NCI-H2227 treated with DMSO at 0.1 percent for 48 hours (cell line): ENCODE data around the gene PABPC3.

Experiments used
- DNase-seq: peaks from one replicate; lab custom pipeline; 2025; lab: John Stamatoyannopoulos, UW

The PABPC3 gene

DNA sequence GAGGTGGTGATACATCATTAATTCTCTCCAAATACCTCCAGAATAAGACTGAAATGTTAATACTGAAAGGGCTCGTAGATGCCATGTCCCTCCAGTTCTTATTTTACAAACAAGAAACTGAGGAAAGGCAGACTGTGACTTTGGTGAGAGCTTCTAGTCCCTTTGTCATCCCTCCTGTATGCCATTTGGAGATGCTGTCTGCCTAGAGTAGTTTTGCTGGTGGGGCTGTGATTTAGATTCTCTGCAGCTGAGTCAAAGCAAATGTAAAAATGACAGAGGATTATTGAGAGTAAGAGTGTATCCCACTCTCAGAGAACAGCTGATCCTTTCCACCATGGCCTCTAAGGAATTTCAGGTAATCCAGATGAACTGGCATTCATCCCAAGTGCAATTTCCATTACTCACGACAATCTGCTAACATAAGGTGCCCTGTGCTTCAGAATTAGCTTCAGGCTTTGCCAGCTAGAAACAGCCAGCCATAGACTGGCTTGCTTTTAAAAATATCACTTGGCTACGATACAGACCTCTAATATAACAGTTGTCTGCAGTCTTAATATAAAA is 16.8 kb downstream of the PABPC3 start:
- DNase-seq = no peak

DNA sequence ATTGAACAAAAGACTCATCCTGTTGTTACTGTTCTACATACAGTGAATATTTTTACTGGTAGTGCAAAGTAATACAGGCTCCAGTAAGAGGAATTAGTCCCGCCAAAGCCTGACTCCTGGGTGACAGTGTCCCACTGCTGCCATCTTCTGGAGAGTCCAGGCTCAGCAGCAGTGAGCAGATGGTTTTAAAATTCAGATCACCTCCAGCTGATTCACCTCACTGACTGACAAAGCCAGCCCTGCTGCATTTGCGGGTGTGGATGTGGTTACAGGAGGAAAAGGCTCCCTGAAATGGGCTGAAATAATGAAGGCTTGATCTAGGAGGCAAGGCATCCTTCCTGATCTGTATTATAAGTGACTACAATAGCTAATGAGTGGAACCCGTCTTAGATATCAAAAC is 18.3 kb downstream of the PABPC3 start:
- peak; percentile 61 for DNase-seq

DNA sequence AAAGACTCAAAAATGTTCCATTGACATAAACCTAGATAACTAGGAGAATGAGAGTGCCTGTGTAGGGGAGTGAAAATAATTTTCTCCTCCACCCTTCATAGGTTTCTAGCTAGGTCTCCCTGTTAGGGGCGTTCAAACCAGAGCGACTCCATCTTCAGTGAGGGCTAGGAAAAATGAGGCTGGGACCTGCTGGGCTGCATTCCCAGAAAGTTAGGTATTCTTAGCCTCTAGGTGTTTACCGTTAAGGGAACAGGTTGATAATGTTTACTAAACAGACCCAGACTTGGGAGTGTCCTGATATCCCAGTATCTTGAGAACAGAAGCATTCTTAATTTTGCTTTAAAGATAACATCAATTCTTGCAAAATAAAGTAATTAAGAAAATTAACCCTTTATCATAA is 20.1 kb downstream of the PABPC3 start:
- DNase-seq = no peak

DNA sequence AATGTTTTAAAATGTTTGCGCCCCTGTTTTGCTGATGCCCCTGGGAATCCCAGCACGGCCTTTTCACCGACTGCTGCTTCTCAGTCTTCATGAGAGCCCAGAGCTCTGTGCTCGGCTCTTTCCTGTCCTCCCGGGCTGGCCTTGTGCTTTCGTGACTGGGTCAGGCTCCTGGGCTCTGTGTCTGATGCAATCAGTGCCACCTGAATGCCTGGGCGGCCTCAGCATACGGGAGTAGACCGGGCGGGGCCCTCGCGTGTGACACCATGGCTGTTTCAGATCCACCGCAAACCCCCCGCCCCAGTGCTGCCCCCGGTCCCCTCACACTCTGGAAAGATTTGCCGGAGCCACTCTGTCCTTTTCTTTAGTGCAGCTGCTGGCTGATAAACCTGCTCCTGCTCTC is 21.4 kb downstream of the PABPC3 start:
- DNase-seq = no peak

DNA sequence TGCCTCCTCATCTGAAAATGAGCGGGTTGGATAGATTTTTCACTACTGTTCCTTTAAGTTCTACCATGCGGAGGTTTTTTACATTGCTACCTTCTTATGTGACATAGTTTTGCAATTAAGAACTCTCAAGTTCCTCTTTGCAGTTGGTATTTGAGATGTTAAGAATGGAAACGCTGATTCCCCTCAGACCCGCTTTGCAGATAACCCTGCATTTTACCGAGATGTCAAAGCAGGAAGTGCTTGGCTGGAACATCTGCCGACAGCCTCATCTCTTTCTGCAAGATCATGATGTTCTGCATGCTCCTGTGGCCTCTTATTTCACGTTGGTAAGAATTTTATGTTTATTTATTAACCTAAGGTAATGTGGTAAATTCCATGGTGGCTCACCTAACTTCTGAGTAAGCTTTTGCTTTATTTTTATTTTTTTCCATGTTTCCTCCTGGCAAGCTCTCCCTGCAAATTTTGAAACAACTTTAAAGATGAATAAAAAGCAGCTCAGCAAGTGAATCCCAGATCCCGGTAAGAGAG is 22.5 kb downstream of the PABPC3 start:
- DNase-seq = no peak

DNA sequence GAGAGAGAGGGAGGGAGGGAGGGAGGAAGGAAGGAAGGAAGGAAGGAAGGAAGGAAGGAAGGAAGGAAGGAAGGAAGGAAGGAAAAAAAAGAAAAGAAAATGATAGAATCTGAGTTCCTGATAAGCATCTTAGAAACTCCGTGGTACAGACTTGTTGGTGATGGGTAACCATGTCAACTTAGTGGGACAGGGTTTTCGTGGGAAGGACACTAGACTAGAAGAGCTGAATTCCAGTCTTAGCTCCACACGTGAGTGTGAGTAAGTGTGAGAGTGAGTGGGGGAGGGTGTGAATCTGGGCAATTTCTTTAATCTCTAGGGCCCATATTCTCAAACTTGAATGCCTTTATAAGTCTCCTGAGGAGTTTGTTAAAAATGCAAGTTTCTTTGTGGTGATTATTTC is 35.0 kb downstream of the PABPC3 start:
- DNase-seq = no peak

DNA sequence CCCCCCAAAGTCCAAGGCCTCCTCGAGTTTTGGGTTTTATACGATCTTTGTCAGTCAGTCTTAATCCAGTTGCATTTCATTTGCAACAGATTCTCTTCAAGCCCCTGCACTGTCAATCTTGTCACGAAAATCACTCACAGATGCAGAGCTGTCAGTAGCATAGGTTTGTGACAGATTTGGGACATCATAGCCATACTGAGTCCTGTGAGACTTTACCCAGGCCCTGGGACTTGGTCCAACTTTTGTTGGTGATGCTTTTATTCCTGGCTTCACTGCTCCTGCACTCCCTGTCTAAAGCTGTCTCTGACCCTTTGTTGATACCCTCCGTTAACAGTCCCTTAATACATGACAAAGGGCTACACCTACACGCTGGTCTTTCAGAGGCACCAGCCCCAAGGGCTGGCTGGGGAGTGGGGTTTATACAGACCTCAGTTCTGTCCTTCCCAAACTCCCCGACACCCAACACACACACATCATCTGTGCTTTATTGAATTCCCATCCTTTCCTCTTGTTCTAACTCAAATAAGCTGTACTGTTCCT is 36.0 kb downstream of the PABPC3 start:
- DNase-seq = no peak

DNA sequence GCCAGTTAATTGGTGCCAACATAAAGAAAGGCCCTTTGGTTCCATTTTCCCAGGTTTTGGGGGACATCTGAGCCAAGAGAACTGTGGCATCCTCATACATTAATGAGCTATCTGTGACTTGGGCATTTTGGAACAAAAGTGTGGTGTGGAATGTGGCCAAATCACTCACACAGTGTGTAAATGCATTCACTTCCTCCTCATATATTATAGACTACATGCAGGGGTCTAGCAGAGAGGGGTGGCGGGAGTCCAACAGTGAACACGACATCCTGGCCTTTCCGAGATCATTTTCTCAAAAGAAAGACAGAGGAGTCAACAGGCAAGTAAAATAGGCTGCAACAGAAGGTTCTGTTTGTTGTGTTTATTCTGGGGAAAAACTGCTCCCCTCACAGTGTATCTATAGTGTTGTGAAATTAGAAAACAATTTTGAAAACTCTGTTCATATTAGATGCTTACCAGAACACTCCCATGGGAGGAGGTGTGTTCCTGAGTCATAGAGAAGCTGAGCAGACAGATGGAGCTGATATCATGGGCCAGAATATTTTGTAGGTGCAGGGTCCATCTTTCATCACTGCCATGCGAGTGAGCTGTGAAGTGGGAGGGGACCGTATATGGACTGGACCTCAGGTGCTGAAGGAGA is 36.9 kb downstream of the PABPC3 start:
- DNase-seq = no peak

DNA sequence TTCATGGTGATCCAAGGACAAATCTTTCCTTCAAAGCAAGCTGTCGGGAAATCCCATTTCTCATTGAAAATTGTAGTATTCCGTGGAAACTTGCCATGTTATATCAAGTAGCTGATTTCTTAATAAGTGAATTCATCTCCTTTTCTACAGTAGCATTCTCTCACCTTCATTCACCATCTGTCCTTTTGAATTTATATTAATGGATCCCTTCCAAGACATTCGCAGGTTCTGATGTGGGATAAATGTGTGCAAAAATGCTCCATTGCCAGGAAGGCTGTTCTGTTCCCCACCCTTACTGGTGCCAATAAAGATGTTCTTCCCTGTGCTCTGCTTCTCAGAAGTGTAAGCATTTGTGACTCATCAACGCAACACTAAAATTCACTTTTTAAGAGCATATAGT is 40.0 kb downstream of the PABPC3 start:
- no peak for DNase-seq

DNA sequence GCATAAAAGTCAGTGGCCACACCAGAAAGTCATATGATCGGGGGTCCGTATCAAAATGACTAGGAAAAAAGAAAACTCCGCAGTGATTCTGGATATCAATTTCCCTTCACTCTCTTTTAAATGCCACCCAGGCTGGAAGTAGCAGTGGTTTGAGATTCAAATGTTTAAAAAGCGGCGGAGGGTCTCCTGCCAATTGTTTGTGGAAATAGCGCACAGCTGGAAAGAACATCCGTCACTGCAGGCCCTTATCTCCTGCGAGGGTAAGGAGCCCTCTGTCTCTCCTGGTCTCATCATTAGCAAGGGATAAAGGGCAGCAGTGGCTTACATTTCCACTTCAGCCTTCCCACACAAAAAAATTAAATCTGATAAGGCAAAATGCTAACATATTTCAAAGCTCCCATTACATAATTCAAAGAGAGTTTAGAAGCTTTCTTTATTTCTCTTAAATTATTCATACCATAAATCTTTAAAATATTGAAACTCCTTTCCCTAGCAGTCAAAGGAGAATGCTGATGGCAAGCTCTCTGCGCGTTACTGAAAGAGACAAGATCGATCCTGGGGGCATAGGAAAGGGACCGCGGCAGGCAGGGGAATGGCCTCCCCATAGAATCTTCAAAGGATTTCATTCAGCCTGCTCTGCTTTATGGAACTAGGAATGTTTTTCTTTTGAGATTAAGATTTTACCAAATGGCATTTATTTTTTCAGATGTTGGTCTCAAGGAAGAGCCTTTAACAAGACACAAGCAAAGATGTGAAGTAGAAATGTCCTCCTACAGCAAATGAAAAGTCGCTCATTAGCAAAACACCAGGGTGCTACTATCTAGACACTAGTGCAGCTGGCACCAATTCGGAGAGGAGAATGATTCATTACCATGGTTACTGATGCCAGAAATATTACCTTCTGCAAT is 41.2 kb downstream of the PABPC3 start:
- peak; percentile 24 for DNase-seq

DNA sequence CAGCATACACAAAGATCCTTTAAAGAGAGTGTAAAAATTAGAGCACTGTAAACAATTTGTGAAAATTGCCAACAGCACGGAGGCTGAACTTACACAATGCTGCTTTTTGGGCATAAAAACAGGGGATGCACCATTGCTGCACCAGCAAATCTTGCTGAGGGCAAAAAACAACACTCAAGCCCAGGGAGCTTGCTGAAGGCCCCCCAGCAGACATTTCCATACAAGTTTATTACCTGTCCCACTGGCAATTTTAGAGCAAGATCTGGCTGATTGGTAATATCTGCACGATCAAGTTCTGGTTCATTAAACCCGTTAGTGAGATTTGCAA is 41.8 kb downstream of the PABPC3 start:
- DNase-seq = no peak

DNA sequence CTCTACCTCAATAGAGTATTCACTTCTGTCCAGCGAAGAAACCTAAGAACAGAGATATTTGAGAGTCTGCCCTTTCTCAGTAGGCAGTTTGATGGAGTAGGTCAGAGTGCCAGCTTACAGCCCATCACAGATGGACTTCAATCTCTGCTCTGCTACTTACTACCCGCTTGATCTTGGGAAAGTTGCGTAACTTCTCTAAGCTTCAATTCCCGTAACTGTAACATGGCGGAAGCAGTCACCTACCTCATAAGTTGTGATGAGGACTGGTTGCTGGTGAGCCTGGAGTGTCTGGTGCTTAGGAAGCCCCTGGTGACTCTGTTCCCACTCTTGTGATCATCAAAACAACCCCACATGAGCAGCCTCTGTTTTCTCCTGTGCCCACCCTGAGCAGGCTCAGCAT is 45.1 kb downstream of the PABPC3 start:
- no peak for DNase-seq

DNA sequence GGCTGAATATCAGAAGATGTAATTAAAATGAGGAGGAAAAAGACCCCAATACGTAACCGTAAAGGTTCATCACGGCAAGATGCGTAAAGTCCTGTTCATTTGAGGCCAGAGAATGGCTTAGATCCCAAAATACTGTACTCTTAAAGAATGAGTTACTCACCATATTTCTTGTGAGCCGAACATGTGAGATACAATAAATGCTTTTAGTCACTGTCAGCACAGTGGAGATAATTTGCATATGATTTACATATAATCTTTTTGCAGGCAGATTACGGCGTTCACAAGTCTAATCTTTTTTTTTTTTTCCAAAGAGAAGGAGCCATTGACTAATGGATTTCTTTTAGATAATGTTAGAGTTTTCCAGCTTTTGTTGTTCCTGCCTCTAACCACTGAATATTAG is 47.8 kb downstream of the PABPC3 start:
- DNase-seq = no peak

DNA sequence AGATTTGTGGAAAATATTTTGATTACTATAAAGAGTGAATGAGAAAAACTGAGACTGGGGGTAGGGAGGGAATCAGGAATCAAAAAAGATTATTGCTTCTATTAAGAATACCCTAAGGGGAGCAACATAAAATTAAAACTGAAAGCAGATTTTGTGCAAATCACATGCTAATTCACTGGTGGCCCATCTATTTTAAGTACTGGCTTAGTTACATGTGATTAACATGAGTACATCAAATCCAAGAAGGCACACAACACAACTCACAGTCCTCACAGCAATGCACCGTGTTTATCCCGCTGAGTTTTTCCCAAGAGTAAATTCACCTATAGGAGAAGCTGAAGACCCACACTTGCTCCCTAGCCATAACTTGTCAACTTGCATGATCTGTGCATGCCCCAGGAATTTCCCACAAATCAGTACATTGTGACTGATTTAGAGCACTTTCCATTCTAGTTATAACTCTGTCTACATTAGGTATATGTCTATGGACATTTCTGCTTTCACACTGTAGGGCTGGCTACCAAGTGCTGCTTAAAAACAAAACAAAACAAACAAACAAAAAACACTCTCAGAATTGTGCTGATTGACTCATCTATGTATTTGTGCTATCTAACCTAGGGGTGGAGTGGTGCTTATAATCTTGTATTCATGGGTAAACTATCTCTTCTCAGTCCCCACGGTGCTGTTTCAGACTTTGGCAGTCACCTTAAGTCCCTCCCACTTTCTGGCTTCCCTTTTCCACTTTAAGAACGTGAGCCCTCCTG is 51.9 kb downstream of the PABPC3 start:
- no peak for DNase-seq

DNA sequence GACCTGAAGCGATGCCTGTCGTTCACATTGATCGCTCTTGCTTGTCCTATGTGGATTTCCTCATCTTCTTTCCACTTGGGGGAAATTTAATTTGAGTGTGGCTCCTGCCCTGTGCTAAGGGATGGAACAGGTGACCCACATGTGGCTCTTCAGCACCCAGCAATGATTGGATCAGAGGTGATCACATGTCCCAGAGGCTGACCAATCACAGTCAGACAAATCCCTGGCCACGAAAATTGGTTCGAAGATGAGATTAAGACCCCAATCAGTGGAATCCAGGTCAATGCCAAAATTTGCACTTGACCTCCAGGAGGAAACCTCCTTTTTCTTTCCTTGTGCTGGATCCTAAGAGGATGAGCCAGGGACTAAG is 52.5 kb downstream of the PABPC3 start:
- no peak for DNase-seq
